ENCODE measurements around the gene SUPT4H1. TPM values are rescaled to one million over a fixed set of nuclear protein-coding genes. Genes with fewer than 3 reads are reported as not detected.

SUPT4H1 gene
- total RNA-seq, 1 experiment from 2014 or later: 109 TPM

DNA sequence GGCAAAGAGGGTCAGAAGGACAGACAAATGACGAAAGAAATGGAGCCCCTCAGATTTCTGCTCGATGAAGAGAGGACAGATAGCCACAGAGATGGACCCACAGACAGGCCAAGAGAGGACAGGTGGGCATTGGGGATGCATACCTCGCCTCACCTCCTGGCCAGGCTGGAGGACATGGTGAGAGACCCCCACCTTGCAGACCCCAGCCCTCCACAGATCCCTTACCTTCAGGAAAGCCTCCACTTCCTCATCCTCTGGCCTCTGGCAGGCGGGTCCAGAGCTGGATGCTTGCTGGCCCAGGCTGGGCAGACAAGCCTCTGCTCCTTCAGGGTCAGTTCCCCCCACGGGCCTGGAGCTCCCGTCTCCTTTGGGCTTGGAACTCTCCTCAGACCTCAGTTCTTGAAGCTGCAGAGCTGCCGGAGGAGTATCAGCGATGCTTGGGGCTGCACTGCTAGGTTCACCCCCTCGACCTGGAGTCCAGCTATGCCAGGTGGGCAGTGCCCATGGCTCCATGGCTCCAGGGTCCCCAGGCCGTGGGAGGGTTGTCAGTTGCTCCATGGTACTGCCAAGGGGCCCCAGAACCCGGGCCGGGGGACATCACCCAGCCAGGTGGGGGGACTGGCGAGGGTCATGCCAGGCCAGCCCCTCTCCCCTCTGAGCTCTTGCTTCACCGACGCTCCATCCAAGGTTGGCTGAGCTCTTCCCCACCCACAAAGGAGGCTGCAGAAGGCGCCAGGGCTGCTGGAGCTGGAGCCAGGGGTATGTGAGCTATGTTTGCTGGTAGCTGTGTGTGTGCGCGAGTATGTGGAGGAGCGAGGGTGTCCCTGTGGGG is 24.4 kb downstream of the SUPT4H1 start:
- Histone ChIP-seq H3K27ac (ENCODE audit: insufficient read length, low read depth, low read length) (no peak overlapping the region), H2AK5ac (ENCODE audit: insufficient read length, low read length) (no peak overlapping the region), H2AFZ (ENCODE audit: low read length) (no peak overlapping the region), H3K79me2 (ENCODE audit: insufficient read depth, low read length) (no peaks in the 10 kb centered on the region), H2BK120ac (ENCODE audit: low read depth, low read length, poor library complexity, severe bottlenecking) (no peak overlapping the region), H3K14ac (ENCODE audit: insufficient read depth, low read length) (peak overlapping the region; percentile 16; the same call in 1 of the 2 replicates), H3K23me2 (ENCODE audit: insufficient read length, low read depth, low read length, poor library complexity, severe bottlenecking) (peaks cover 12% of the 10 kb centered on the region), H2BK20ac (ENCODE audit: low read depth, low read length, poor library complexity, severe bottlenecking) (no peak overlapping the region), H2BK5ac (ENCODE audit: insufficient read length, low read length) (no peak overlapping the region), H3K9me3 (ENCODE audit: control insufficient read depth, low read depth, low read length) (no peaks in the 10 kb centered on the region), H2BK12ac (ENCODE audit: insufficient read length, low read depth, low read length) (no peak overlapping the region), H3T11ph (ENCODE audit: low read length) (no peak overlapping the region), H4K5ac (ENCODE audit: insufficient read length, low read depth, low read length) (no peak overlapping the region), H3K4me2 (ENCODE audit: insufficient read depth, insufficient read length, low read length) (no peak overlapping the region), H3K4ac (ENCODE audit: low read depth, low read length) (no peak overlapping the region), H2BK15ac (ENCODE audit: low read depth, low read length) (no peak overlapping the region), H3K56ac (ENCODE audit: insufficient read length, low read depth, low read length) (no peak overlapping the region), H4K20me1 (ENCODE audit: control insufficient read depth, insufficient read depth, insufficient read length) (no peaks in the 10 kb centered on the region), H3K18ac (ENCODE audit: insufficient read length, low read depth, low read length) (peak overlapping the region; percentile 44), H3K4me1 (ENCODE audit: insufficient read depth, low read length) (peaks cover 5% of the 10 kb centered on the region; the same call in 1 of the 2 replicates), H3K79me1 (ENCODE audit: insufficient read depth, low read depth, low read length, poor library complexity, severe bottlenecking) (no peaks in the 10 kb centered on the region), H4K8ac (replicated peaks; ENCODE audit: insufficient read length, low read depth, low read length) (no peak overlapping the region), H4K91ac (ENCODE audit: insufficient read length, low read depth, low read length) (no peak overlapping the region), H3K9ac (ENCODE audit: extremely low read depth, insufficient read length, low read length) (no peak overlapping the region), H3K27me3 (ENCODE audit: insufficient read depth, low read length) (no peaks in the 10 kb centered on the region; the same call in 1 of the 2 replicates), H3K23ac (ENCODE audit: insufficient read length, low read depth, low read length) (no peak overlapping the region)
- no CpG with 5 or more reads among the region's 19 CpGs for WGBS (ENCODE audit: extremely low coverage, insufficient read length, low lambda C conversion rate)
- Mint-ChIP-seq H3K27me3 (ENCODE audit: low read depth) (peaks cover 28% of the 10 kb centered on the region), H3K4me3 (no peak overlapping the region; a peak in 2 of 5 replicates), H3K27ac (peak overlapping the region; percentile 5 to 37 (median 8); a peak in 2 of 7 replicates), H3K4me1 (peaks cover 48 to 62% of the 10 kb centered on the region in 2 experiments), H3K36me3 (ENCODE audit: insufficient read depth in 1 of 3, low read depth in 3 of 3) (no peaks in the 10 kb centered on the region; a peak in 1 of 7 replicates), H3K9me3 (no peaks in the 10 kb centered on the region)
- TF ChIP-seq, protein P1, sequence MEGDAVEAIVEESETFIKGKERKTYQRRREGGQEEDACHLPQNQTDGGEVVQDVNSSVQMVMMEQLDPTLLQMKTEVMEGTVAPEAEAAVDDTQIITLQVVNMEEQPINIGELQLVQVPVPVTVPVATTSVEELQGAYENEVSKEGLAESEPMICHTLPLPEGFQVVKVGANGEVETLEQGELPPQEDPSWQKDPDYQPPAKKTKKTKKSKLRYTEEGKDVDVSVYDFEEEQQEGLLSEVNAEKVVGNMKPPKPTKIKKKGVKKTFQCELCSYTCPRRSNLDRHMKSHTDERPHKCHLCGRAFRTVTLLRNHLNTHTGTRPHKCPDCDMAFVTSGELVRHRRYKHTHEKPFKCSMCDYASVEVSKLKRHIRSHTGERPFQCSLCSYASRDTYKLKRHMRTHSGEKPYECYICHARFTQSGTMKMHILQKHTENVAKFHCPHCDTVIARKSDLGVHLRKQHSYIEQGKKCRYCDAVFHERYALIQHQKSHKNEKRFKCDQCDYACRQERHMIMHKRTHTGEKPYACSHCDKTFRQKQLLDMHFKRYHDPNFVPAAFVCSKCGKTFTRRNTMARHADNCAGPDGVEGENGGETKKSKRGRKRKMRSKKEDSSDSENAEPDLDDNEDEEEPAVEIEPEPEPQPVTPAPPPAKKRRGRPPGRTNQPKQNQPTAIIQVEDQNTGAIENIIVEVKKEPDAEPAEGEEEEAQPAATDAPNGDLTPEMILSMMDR (conservative IDR thresholded peaks at IDR 0.05): no peak
- no peak for DNase-seq

Measured in H9 (cell line).